Measurements from ENCODE around the gene LANCL2.

DNA sequence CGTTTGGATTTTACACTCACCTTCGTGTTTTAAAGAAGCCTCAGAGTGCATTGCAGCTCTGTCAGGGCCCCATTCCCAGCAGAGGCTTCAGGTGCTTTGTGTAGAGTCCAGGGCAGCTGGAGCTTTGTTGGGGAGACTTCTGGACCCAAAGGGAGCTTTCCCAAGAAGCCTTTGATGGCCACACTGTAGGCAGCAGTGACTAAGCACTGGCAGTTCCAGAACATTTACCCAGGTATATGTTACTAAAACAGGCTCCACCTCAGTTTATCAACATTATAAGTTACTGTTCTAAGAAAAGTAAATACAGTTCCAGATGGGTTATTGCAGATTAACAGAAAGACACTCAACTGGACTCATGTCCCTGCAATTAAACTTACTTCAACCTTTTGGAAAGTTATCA lies 66.8 kb downstream of the LANCL2 start:
- no peak for TF ChIP-seq CTCF (IDR thresholded peaks at IDR 0.05)
- no peak for TF ChIP-seq ZFX (IDR thresholded peaks at IDR 0.05; ENCODE audit: borderline replicate concordance)

Measured in 22Rv1 (cell line).